Activated CD4-positive, alpha-beta T cell treated with anti-CD3 and anti-CD28 coated beads, Interleukin-10, Interleukin-2, amounts not matched to agents 100 ng/mL and 50 ng/mL, durations not matched to agents 16 hours and 8 hours (primary cell): Measurements from ENCODE around the gene PPM1F.

Source experiments
- DNase-seq: peaks from one replicate; pipeline ENCODE4 v3.0.0-alpha.2; 2020

Gene PPM1F, protein sequence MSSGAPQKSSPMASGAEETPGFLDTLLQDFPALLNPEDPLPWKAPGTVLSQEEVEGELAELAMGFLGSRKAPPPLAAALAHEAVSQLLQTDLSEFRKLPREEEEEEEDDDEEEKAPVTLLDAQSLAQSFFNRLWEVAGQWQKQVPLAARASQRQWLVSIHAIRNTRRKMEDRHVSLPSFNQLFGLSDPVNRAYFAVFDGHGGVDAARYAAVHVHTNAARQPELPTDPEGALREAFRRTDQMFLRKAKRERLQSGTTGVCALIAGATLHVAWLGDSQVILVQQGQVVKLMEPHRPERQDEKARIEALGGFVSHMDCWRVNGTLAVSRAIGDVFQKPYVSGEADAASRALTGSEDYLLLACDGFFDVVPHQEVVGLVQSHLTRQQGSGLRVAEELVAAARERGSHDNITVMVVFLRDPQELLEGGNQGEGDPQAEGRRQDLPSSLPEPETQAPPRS

GRCh38 chr22:21952586-21953571 lies at the start of gene PPM1F:
Gene PPM1F (minus strand): TSS chr22:21952848. CDS start chr22:21946048, 6,800 bp downstream.
- DNase-seq: peak; percentile 92

DNA sequence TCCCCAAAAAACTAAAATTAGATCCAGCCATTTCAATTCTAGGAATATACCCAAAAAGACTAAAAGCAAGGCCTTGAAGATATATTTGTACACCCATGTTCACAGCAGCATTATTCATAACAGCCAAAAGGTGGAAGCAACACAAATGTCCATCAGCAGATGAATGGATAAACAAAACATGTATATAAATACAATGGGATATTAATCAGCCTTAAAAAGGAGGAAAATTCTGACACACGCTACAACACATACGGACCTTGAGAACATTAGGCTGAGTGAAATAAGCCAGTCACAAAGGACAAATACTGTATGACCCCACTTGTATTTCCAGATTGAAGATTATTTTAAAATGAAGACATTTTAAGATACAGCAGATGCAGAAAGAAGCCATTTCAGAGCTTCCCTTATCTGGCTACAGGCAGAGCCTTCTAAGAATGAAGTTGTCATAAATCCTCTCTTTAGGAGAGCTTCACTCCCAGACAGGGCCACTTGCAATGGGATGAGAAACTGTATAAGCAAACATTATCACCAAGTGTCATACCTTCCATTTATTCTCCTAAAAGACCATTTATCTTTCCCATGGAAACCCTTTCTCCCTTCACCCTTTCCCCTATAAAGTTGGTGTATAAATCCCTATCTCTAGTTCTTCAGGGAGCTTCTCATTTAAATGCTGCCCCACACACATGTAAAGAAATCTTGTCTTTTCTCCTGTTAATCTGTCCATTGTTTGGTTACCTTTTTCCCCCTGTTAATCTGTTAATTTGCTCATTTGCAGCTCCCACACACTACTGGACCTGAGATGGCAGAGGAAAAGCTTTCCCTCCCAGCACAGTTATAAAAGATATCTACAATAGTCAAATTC lies 49.2 kb upstream of the PPM1F start:
- DNase-seq: no peak

DNA sequence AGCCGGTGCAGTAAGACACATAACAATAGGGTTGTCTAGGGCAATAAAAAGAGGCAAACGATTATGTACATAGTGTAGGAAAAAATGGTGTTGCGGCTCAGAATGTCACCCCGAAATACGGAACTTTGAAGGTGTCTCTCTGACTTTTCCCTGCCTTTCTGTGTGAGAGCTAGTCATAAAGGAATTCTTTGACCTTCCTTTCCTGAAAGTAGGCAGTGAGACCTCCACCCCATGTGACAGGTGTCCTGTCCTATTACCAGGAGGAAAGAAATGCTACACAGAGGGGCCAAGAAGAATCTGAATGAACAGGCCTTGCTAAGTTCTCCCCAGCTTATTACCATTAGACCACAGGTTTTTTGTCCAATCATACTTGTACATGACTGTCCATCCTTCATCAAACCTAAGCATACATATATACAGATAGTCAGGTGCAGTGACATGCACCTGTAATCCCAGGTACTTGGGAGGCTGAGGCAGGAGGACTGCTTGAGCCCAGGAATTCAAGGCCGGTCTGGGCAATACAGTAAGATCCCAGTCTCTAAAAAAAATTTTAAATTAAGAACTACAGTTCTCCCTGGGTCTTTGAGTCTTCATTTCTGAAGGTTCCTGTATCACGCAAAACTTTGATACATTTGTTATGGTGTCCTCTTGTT lies 46.1 kb upstream of the PPM1F start:
- DNase-seq: no peak

GRCh38 chr22:21996175-21996720 lies 43.6 kb upstream of the PPM1F start:
- DNase-seq: no peak

GRCh38 chr22:21995660-21996059 lies 43.0 kb upstream of the PPM1F start:
- no peak for DNase-seq

DNA sequence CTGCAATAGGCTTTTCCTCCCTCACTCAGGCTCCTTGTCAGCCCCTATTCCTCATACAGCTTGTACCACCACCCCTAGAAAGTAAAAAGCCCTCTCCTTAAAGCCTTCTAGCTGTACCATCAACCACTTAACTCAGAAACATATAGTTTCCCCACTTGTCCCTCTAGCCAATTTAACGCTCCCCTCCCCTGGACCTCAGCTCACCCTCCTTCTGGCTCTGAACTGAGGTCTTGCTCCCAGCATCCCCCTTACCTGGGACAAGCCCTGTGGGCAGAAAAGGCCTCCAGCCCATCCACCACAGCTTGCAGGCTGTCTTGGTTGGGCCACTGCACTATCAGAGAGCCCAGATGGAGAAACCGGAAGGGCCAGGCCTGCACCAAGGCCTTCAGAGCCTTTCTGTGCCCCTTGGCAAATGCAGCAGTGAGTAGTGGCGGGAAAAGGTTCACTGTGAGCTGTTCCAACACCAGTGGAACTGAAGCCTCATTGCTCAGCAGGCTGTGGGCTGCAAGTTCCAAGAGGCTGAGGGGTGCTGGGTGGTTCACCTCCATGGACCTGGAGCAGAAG lies 42.3 kb upstream of the PPM1F start:
- no peak for DNase-seq

DNA sequence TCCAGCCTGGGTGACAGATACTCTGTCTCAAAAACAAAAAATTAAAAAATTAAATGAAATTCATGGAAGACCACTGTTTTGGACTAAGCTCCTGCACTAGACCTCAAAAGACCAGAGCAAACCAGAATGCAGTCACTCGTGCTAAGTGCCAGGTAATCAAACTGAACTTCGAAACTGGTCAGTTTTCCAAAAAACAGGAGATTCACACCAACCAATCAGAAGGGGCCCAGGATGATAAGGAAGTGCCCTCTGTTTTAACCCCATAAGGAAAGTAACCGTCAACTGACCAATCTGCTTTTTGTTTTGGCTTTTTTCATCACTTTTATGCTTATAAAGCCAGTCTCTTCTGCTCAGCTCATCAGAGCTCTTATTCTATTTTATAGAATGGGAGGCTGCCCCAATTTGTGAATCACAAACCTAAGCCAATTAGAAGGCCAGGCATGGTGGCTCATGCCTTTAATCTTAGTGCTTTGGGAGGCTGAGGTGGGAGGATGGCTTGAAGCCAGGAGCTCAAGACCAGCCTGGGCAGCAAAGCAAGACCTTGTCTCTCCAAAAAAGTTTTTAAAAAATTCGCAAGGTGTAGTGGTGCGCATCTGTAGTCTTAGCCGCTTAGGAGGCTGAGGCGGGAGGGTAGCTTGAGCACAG lies 40.1 kb upstream of the PPM1F start:
- no peak for DNase-seq

DNA sequence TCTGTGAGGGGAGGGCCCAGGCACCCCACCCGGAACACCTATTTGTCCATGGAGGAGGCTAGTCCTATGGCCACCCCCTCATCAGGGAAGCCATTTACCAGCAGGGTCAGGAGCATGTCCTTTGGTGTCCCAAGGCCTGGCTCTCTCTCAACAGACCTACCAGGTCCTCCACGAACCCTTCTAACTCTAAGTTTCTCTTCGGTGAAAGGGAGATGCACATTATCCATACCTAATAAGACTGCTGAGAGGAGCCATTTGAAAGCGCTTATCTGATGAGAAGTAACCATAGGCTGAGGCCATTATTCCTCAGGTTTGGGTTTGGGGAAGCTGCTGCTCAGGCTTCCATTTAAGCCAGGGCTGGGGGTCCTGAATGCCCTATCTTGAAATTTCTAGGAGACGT lies 39.1 kb upstream of the PPM1F start:
- DNase-seq: no peak

GRCh38 chr22:21991304-21991596 lies 38.6 kb upstream of the PPM1F start:
- DNase-seq: no peak

DNA sequence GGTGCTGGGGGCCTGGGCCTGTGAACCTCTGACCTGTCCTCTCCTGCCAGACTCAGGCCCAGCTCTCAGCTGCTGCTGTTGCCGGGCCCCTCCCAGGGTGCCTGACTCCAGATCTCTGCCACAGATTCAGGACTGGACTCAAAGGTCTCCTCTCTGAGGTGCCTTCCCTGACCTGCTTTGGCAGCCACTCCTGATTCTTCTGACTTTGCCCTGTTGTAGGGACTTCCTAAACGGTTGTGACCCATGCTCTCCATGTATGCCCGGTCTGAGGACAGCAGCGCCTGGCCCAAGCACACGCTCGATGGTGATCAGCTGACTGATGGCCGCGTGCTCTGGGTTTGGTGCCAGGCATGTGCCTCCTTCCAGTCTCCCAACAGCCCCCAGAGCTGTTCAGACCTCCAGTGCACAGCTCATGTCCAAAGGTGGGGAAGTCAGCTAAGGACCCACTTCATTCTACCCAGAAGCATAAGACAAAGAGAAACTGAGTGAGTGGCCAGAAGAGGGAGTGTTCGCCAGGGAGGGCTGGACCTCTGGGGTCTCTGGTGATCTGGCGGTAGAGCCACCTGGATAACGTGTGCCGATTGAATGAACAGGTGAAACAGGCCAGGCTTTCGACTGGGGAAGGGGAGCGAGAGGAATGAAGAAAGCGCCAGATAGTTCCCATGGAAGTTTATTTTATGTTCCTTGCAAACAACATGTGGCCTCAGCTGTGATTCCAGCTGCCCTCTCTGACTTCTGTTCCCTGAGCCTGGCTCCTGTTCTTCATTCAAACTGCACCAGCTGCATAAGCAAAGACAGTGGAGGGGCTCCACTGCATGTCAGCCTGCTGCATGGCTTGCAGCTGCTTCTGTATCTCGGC lies 38.0 kb upstream of the PPM1F start:
- no peak for DNase-seq

GRCh38 chr22:21989049-21989448 lies 36.4 kb upstream of the PPM1F start:
- DNase-seq: no peak

GRCh38 chr22:21985214-21985613 lies 32.6 kb upstream of the PPM1F start:
- no peak for DNase-seq

DNA sequence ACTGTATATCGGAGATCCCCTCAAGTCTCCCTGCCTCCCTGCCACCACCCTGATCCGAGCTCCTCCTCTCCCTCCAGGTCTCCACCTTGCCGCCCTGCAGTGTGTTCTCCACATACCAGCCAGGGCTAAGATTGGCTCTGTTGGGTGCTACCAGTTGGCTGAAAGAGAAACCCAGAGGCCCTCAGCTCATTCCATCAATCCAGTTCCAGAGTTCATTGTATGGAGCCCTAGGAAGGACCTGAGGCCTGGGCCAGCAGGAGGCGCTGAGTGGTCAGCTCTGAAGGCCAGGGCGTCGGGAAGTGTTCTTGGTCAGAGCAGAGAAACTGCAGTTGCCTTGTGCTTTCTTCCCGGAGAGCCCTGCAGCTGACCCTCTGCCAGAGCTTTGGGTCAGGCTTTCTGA lies 32.1 kb upstream of the PPM1F start:
- DNase-seq: no peak

DNA sequence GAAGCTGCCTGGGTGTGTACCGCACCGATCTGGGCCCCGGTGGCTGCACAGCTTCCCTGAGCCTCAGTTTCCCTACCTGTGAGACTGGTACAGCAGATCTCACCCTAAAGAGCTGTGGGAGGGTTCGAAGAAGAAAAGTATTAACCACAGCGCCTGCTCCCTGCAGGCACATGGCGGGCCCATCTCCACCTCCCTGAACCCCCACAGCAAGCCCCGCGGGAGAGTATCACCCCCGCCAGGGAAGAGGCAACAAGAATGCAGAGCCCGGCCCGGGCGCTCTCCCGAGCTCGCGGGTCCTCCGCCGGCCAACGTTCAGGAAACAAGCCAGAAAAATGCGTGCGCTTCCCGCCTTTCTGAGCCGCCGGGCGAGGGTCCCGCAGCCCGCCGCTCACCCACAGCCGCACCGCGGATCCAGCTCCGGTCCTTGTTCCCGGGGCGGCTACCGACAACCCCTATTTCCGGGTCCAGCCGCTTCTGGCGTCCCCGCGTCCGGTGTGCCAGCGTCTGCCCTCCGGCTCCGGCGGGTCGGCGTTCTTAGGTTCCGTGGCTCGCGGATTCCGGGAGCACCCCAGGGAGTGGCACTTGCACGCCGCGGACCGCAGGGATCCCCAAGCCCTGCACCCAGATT lies 29.8 kb upstream of the PPM1F start, which contains the start of gene TOP3B:
Gene TOP3B (minus strand): TSS at position 450 of the 628 bp plus-strand sequence. CDS start 7,078 bp downstream, outside the sequence.
- peak; percentile 88 for DNase-seq

DNA sequence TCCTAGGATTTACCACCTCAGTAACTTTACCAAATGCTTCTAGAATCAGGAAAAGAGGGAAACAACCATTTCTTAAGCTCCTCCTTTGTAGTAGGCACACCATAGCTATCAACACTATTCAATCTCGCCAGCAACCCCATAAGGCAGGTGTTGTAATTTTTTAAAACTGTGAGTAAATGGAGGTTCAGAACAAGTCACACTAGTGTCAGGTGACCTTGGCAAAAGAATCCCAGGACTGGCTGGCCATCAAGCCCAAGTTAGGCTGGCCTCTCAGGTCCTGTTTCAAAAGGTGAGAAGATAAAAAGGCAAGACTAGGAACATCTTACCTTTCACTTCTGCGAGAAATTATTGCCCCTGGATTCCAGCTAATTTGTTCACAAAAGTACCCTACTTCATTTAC lies 29.2 kb upstream of the PPM1F start:
- DNase-seq: no peak

GRCh38 chr22:21980547-21980946 lies 27.9 kb upstream of the PPM1F start:
- no peak for DNase-seq

GRCh38 chr22:21978564-21979386 lies 26.1 kb upstream of the PPM1F start:
- DNase-seq: no peak

GRCh38 chr22:21977814-21978213 lies 25.2 kb upstream of the PPM1F start:
- no peak for DNase-seq
